ENCODE data around the gene MAL.

The MAL gene

GRCh38 chr2:95041824-95042442 lies 16.4 kb downstream of the MAL start:
- no peaks in the 10 kb centered on the region for H3K36me3 Mint-ChIP-seq (ENCODE audit: insufficient read depth)
- H3K27me3 Mint-ChIP-seq, result peaks cover 36% of the 10 kb centered on the region
- no peaks in the 10 kb centered on the region for H3K4me1 Mint-ChIP-seq
- no peak overlapping the region for H3K4me3 Mint-ChIP-seq
- no peak for DNase-seq (ENCODE audit: low spot score in 2 of 2)
- no peak for ATAC-seq (replicated peaks; ENCODE audit: extremely low read depth, poor library complexity, severe bottlenecking)
- H3K9me3 Mint-ChIP-seq, result peaks cover 26% of the 10 kb centered on the region
- H3K27ac Mint-ChIP-seq (ENCODE audit: low read depth), result no peak overlapping the region

DNA sequence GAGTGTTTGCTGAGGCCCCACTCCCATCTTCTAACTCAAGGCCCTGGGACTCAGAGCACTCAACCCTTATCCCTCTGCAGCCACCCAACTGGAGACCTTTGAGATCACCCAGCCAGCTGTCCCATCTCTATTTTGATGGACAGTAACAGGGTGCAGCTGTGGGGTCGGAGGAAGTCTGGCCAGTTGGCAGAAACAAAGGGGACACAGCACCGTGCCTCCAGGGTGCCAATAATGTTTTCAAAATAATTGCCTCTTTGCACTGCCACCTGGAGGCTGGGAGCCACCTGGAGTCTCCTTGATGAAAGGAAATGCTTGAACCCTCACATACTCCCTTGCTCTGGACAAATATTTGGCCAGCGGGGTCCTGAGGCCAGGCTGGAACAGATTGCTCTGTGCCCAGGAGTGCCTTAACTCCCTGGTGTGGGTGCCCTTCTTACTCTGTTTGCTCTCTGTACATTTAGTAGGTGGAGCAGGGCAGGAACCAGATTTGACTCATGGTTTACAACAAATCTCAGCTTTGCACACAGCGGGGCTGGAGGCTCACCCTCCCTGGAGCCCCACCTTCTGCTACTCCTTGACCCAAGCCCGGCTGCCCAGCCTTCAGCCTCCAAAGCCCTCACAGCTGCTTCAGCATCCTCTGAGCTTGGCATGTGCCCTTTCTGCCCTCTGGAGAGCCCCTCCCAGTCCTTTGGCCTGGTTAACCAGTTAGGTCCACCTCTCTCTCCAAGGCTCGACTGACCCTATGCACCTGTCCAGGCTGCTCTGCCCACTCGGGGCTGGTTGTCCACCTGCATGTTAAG lies 17.2 kb downstream of the MAL start:
- DNase-seq (ENCODE audit: low spot score in 2 of 2) (no peak), ATAC-seq (replicated peaks; ENCODE audit: extremely low read depth, poor library complexity, severe bottlenecking) (no peak)
- Mint-ChIP-seq H3K4me3 (no peak overlapping the region), H3K36me3 (ENCODE audit: insufficient read depth) (no peaks in the 10 kb centered on the region), H3K27me3 (peaks cover 37% of the 10 kb centered on the region), H3K4me1 (no peaks in the 10 kb centered on the region), H3K9me3 (peaks cover 18% of the 10 kb centered on the region), H3K27ac (ENCODE audit: low read depth) (no peak overlapping the region)

- H3K4me1 Mint-ChIP-seq, result no peaks in the 10 kb centered on the region
- peaks cover 10% of the 10 kb centered on the region for H3K9me3 Mint-ChIP-seq
- no peak overlapping the region for H3K27ac Mint-ChIP-seq (ENCODE audit: low read depth)
- H3K4me3 Mint-ChIP-seq, result no peak overlapping the region
- DNase-seq (ENCODE audit: low spot score in 2 of 2) (no peak), ATAC-seq (replicated peaks; ENCODE audit: extremely low read depth, poor library complexity, severe bottlenecking) (no peak)
- H3K27me3 Mint-ChIP-seq, result peaks cover 37% of the 10 kb centered on the region
- no peaks in the 10 kb centered on the region for H3K36me3 Mint-ChIP-seq (ENCODE audit: insufficient read depth)
These were observed 18.0 kb downstream of the MAL start for GRCh38 chr2:95043300-95044093.

DNA sequence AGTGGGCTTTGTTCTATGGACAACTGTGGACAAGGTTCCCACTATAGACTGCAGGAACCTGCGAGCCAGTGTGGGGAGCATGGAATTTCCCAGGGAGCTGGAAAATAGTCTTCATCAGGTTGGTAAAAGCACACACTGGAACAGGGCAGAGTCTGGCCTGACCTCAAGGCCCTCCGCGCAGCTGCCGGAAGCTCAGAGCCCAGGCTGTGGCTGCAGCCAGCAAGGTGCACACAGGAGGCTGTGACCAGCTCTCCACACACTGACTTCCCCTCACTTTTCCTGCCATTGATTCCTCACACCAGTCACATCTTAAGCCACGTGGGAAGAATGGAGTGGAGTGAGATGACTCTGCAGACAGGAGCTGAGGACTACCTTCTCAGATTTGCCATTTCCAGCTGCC lies 19.1 kb downstream of the MAL start:
- H3K4me1 Mint-ChIP-seq, result no peaks in the 10 kb centered on the region

DNA sequence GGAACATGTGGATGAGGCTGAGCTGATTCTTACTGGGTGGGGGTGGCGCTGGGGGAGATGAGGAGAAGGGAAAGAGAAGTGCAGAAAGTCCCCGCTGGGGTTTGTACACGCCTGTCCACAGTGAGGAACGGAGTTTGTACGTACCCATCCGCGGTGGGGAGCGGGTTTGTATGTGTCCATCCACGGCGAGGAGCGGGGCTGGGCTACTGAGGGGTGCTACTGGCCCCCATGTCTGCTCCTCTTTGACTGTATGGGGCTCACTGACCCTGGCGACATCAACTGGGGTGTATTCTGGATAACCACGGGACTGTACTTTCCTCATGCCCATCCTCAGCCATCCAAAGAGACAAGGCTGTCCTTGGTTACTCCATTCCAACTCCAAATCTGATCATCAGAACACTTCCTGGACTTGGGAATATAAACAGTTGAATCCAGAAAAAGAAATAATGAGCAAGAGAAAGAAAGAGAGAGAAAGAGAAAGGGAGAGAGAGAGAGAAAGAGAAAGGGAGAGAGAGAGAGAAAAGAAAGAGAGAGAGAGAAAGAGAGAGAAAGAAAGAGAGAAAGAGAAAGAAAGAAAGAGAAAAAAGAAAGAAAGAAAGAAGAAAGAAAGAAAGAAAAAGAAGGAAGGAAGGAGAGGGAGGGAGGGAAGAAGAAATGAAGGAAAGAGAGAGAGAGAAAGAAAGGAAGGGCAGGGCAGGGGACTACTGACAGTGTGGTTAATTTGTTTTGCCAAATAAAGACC lies 21.0 kb downstream of the MAL start:
- Mint-ChIP-seq H3K36me3 (ENCODE audit: insufficient read depth) (no peaks in the 10 kb centered on the region), H3K4me3 (no peak overlapping the region), H3K27ac (ENCODE audit: low read depth) (no peak overlapping the region), H3K27me3 (peaks cover 54% of the 10 kb centered on the region), H3K4me1 (no peaks in the 10 kb centered on the region), H3K9me3 (no peaks in the 10 kb centered on the region)
- DNase-seq (ENCODE audit: low spot score in 2 of 2) (no peak), ATAC-seq (replicated peaks; ENCODE audit: extremely low read depth, poor library complexity, severe bottlenecking) (no peak)

More for the DNA sequence above, 19.1 kb downstream of the MAL start:
- ATAC-seq (replicated peaks; ENCODE audit: extremely low read depth, poor library complexity, severe bottlenecking), result no peak
- H3K4me3 Mint-ChIP-seq, result no peak overlapping the region
- no peaks in the 10 kb centered on the region for H3K36me3 Mint-ChIP-seq (ENCODE audit: insufficient read depth)
- H3K9me3 Mint-ChIP-seq, result no peaks in the 10 kb centered on the region
- peaks cover 37% of the 10 kb centered on the region for H3K27me3 Mint-ChIP-seq
- DNase-seq (ENCODE audit: low spot score in 2 of 2), result no peak
- no peak overlapping the region for H3K27ac Mint-ChIP-seq (ENCODE audit: low read depth)

- no peak overlapping the region for H3K27ac Mint-ChIP-seq (ENCODE audit: low read depth)
- no peaks in the 10 kb centered on the region for H3K36me3 Mint-ChIP-seq (ENCODE audit: insufficient read depth)
- ATAC-seq (replicated peaks; ENCODE audit: extremely low read depth, poor library complexity, severe bottlenecking), result no peak
These were observed 22.4 kb downstream of the MAL start for GRCh38 chr2:95047629-95048510.

GRCh38 chr2:95048825-95049682 lies 23.5 kb downstream of the MAL start:
- no peak overlapping the region for H3K4me3 Mint-ChIP-seq
- H3K36me3 Mint-ChIP-seq (ENCODE audit: insufficient read depth), result peaks cover 1% of the 10 kb centered on the region
- peaks cover 48% of the 10 kb centered on the region for H3K27me3 Mint-ChIP-seq

More at GRCh38 chr2:95047629-95048510, 22.4 kb downstream of the MAL start:
- Mint-ChIP-seq H3K4me1 (no peaks in the 10 kb centered on the region), H3K9me3 (no peaks in the 10 kb centered on the region), H3K27me3 (peaks cover 59% of the 10 kb centered on the region), H3K4me3 (no peak overlapping the region)
- DNase-seq (ENCODE audit: low spot score in 2 of 2), result no peak

GRCh38 chr2:95049683-95049955 lies 24.1 kb downstream of the MAL start:
- H3K9me3 Mint-ChIP-seq, result no peaks in the 10 kb centered on the region
- H3K27ac Mint-ChIP-seq (ENCODE audit: low read depth), result no peak overlapping the region
- H3K4me1 Mint-ChIP-seq, result no peaks in the 10 kb centered on the region
- peaks cover 1% of the 10 kb centered on the region for H3K36me3 Mint-ChIP-seq (ENCODE audit: insufficient read depth)
- no peak for ATAC-seq (replicated peaks; ENCODE audit: extremely low read depth, poor library complexity, severe bottlenecking)
- no peak for DNase-seq (ENCODE audit: low spot score in 2 of 2)
- peaks cover 44% of the 10 kb centered on the region for H3K27me3 Mint-ChIP-seq
- no peak overlapping the region for H3K4me3 Mint-ChIP-seq

More at GRCh38 chr2:95048825-95049682, 23.5 kb downstream of the MAL start:
- H3K9me3 Mint-ChIP-seq, result no peaks in the 10 kb centered on the region
- no peak overlapping the region for H3K27ac Mint-ChIP-seq (ENCODE audit: low read depth)
- ATAC-seq (replicated peaks; ENCODE audit: extremely low read depth, poor library complexity, severe bottlenecking), result no peak
- DNase-seq (ENCODE audit: low spot score in 2 of 2), result no peak
- no peaks in the 10 kb centered on the region for H3K4me1 Mint-ChIP-seq

- ATAC-seq (replicated peaks; ENCODE audit: extremely low read depth, poor library complexity, severe bottlenecking), result no peak
- Mint-ChIP-seq H3K4me1 (no peaks in the 10 kb centered on the region), H3K27me3 (peaks cover 43% of the 10 kb centered on the region), H3K36me3 (ENCODE audit: insufficient read depth) (peaks cover 1% of the 10 kb centered on the region), H3K9me3 (no peaks in the 10 kb centered on the region), H3K4me3 (no peak overlapping the region), H3K27ac (ENCODE audit: low read depth) (no peak overlapping the region)
- DNase-seq (ENCODE audit: low spot score in 2 of 2), result no peak
These were observed 24.5 kb downstream of the MAL start for GRCh38 chr2:95049961-95050360.

DNA sequence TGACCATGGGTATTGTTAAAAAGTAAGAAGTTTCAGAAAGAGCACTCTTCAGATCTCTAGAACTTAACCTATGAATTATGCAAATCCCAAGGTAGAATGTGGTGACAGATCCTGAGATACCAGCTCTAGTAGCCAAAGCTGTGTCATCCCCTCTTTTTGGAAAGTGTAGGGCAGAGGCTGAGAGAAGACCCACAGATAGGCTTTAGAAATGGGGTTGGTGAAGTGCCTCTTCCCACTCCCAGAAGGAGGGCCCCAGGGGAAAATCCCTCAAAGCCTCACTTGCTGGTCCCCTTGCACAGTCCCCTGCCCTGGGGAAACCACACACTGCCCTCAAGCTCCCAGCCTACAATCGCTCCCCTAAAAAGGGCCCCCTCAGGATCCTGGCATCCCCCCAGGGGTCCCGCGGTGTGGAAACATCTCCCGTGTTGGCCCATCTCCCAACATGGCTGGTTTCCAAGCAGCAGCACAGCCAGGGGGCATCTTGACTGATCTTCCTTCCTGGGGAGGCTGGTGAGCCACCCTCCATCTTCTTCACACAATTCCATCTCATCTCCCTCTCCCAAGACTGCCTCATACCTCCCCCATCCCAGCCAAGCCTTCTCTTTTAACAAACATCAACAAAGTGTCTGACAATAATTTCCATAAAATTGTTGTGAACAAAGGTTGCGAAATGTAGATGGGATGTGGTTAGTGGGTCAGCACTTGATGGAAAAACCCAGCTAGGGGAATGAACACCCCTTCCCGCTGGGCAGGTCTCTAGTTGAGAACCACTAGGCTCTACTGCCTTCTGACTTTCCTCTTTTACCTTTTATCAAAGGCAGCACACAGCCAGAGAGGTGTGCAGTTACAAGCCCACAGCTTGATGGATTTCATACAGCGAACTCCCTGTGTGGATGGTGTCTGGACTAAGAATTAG lies 25.1 kb downstream of the MAL start:
- Mint-ChIP-seq H3K4me1 (no peaks in the 10 kb centered on the region), H3K36me3 (ENCODE audit: insufficient read depth) (peaks cover 1% of the 10 kb centered on the region), H3K9me3 (no peaks in the 10 kb centered on the region), H3K27me3 (peaks cover 36% of the 10 kb centered on the region), H3K27ac (ENCODE audit: low read depth) (no peak overlapping the region), H3K4me3 (no peak overlapping the region)
- no peak for ATAC-seq (replicated peaks; ENCODE audit: extremely low read depth, poor library complexity, severe bottlenecking)
- DNase-seq (ENCODE audit: low spot score in 2 of 2), result no peak

Measured in central memory CD8-positive, alpha-beta T cell (primary cell).